ENCODE results near the gene RDH11.

The RDH11 gene

DNA sequence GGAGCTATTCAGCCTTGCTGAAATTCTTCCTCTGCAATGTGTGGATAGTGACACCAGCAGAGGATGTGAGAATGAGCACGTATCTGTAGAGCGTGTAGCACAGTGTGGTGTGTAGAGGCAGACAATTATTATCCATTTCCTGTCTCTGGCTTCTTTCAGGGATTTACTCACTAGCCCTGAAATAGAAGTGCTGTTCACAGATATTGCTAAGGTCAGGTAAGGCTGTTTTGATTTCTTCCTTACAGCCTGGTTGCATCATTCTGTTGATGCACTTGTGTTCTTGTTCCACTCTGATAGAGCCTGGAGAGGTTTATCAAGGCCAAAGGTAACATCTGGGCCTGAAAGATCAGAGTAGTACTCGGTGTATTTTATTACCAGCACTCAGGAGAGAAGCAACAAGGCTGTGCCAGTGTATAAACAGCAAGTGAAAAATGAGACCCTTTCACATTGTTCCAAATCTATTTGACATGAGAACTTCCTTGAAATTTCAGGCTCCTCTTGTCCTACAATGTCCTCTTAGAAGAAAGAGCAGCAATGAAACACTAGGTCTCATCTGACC, 59.1 kb downstream of the RDH11 start:
- no peak for TF ChIP-seq CTCF (IDR thresholded peaks at IDR 0.05; ENCODE audit: insufficient read depth, missing control alignments)
- FAIRE-seq = no peak
- no peak for DNase-seq (ENCODE audit: insufficient read length, low spot score)

DNA sequence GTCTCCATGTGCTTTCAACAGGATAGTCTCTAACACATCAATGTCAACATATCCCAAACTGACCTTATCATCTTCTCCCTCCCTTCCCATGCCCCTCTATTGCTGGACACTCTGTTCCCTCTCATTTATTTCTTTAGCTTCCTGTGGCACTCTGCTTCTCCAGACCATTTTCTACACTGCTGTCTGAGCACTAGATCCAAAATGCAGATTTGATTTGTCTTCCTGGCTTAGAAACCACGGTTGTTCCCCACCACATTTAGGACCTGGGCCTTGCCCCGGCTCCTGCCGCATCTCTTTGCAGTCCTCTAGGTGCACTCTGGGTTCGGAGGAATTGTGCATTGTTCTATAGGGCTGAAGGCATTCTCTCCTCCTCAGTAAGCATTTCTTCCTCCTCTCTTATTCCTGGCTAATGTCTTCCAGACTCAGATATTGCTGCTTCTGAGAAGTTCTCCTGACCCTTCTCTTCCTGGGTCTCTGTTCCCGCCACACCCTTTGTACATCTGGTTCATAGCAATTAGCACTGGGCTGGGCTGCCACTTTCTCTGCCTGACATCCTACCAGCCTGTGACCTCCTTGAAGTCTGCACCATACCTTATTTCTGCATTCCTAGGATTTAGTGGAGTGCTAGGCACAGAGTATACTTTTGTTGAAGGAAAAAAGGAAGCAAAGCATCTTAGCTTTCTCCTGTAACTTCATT, 62.0 kb downstream of the RDH11 start:
- no peak for FAIRE-seq
- TF ChIP-seq CTCF (IDR thresholded peaks at IDR 0.05; ENCODE audit: insufficient read depth, missing control alignments) = no peak

GRCh38 chr14:67630938-67631337, 64.6 kb downstream of the RDH11 start:
- TF ChIP-seq CTCF (IDR thresholded peaks at IDR 0.05; ENCODE audit: insufficient read depth, missing control alignments) = no peak
- no peak for FAIRE-seq
- no peak for DNase-seq (ENCODE audit: insufficient read length, low spot score)

More for the DNA sequence above, 62.0 kb downstream of the RDH11 start:
- DNase-seq (ENCODE audit: insufficient read length, low spot score) = no peak

- FAIRE-seq (no peak), DNase-seq (ENCODE audit: insufficient read length, low spot score) (no peak)
- TF ChIP-seq CTCF (IDR thresholded peaks at IDR 0.05; ENCODE audit: insufficient read depth, missing control alignments) = no peak
Observed at GRCh38 chr14:67630186-67630585, 65.4 kb downstream of the RDH11 start.

DNA sequence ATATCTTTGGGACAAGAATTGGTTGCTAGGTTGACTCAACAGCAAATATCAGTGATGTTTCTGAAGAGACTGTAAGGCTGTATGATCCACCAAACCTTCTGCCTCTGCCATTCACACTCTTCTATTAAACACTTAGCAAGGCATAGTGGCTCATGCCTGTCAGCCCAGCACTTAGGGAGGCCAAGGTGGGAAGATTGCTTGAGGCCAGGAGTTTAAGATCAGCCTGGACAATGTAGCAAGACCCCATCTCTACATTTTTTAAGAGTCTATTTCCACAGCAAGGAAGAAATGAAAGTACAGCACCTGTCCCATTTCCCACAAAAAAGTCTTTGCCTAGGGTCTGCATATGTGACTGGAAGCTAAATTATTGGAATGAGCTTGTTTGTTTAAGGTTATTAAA, 68.0 kb downstream of the RDH11 start:
- TF ChIP-seq CTCF (IDR thresholded peaks at IDR 0.05; ENCODE audit: insufficient read depth, missing control alignments) = no peak
- FAIRE-seq = no peak
- DNase-seq (ENCODE audit: insufficient read length, low spot score) = no peak
